Measurements from ENCODE around the gene CALN1. TPM values are rescaled to one million over a fixed set of nuclear protein-coding genes. Genes with fewer than 3 reads are reported as not detected.

Gene CALN1
- total RNA-seq, 1 donor from 2014 or later = 1.9 TPM

DNA sequence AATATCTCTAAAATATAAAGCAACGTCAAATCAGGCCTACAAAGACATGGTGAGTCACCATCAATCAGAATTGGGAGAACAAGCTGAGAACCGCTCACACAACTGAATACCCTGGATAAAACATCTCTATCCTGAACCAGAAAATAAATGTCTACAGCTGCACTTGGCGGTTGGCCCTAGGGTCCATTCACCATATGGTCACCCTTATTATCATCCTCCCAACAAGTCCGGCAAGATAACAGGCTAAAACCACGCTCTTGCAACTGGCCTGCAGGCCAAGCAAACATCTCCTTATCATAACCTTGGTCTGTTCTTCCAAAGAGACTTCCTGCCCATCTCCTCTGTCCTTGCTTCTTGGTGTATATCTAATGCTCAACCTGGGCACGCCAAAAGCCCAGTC, 310.7 kb downstream of the CALN1 start:
- Mint-ChIP-seq H3K9me3 (peaks cover 6% of the 10 kb centered on the region), H3K36me3 (no peaks in the 10 kb centered on the region), H3K27ac (no peak overlapping the region), H3K27me3 (peaks cover 6% of the 10 kb centered on the region), H3K4me3 (no peak overlapping the region), H3K4me1 (ENCODE audit: unreplicated experiment) (peaks cover 13% of the 10 kb centered on the region)
- TF ChIP-seq, protein P1, sequence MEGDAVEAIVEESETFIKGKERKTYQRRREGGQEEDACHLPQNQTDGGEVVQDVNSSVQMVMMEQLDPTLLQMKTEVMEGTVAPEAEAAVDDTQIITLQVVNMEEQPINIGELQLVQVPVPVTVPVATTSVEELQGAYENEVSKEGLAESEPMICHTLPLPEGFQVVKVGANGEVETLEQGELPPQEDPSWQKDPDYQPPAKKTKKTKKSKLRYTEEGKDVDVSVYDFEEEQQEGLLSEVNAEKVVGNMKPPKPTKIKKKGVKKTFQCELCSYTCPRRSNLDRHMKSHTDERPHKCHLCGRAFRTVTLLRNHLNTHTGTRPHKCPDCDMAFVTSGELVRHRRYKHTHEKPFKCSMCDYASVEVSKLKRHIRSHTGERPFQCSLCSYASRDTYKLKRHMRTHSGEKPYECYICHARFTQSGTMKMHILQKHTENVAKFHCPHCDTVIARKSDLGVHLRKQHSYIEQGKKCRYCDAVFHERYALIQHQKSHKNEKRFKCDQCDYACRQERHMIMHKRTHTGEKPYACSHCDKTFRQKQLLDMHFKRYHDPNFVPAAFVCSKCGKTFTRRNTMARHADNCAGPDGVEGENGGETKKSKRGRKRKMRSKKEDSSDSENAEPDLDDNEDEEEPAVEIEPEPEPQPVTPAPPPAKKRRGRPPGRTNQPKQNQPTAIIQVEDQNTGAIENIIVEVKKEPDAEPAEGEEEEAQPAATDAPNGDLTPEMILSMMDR (conservative IDR thresholded peaks at IDR 0.05) = no peak
- DNase-seq (ENCODE audit: extremely low spot score, unreplicated experiment) = no peak

DNA sequence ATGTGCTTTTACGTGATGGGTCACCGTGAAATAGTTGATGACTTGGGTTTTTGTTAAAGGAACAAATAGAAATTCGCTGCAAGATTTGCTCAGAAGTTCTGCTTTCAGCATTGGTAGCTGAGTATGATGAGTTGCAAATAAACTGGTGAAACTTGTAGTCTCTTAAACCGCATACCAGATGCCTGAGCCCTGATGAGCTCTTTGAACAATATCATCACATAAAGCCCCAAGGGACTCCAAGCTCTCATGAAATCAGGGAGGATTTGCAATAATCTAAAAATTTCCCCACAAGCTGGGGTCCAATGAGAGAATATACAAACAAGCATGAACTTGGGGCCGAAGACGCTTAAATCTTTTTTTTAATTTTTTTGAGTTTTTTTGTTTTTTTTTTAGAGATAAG, 312.4 kb downstream of the CALN1 start:
- Mint-ChIP-seq H3K36me3 (no peaks in the 10 kb centered on the region), H3K27me3 (peaks cover 3% of the 10 kb centered on the region), H3K27ac (no peak overlapping the region), H3K9me3 (peaks cover 6% of the 10 kb centered on the region), H3K4me1 (ENCODE audit: unreplicated experiment) (peaks cover 13% of the 10 kb centered on the region), H3K4me3 (no peak overlapping the region)
- TF ChIP-seq, protein P1 (conservative IDR thresholded peaks at IDR 0.05) = no peak
- DNase-seq (ENCODE audit: extremely low spot score, unreplicated experiment) = no peak

DNA sequence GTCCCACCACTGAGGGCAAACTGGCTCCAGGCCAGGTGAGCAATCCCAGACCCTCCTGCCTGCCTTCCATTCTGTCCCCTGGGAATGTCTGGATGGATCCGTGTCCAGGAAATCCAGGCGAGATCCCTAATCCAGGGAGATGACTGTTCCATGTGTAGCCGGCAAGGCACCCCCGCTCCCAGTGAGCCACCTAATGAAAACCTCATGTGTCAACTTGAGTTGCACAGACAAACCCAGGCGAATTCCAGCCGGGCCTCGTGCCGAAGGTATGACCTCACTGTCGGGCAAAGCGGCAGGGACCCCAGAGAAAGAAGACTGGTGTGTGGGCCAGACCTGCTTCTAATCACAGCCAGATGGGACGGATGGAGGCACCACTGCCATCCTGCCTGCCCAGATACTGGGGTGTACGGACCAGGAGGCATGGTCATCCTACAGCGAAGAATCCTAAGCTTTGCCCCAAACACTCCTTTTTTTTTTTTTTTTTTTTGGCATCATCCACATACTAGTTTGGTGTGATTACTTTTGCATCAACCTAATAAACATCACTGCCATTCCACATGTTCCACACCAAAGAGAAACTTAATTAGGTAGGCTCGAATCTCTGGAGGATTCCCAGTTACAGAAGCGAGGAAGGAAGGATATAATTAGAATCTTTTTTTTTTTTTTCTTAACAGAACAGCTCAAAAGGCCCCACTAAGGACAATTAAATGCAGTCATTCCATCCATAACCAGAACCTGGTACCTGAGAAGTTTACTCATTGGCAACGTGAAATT, 313.1 kb downstream of the CALN1 start:
- H3K4me1 Mint-ChIP-seq (ENCODE audit: unreplicated experiment) = peaks cover 13% of the 10 kb centered on the region
- H3K36me3 Mint-ChIP-seq = no peaks in the 10 kb centered on the region
- peak; percentile 79 for DNase-seq (ENCODE audit: extremely low spot score, unreplicated experiment)

DNA sequence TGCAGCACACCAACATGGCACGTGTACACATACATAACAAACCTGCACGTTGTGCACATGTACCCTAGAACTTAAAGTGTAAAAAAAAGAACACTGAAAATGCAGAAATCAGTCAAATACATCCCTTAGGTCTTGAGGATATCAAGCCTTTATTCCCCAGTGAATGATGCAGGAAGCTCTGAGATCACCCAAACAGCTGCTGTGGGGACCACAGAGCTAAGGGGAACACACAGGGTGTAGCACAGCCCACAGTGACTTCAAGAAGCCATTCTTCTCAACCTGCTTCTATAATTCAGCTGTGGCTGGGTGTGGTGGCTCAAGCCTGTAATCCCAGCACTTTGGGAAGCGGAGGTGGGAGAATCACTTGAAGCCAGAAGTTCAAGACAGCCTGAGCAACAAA, 314.9 kb downstream of the CALN1 start:
- TF ChIP-seq, protein P1 (conservative IDR thresholded peaks at IDR 0.05) = no peak
- Mint-ChIP-seq H3K27me3 (no peaks in the 10 kb centered on the region), H3K4me1 (ENCODE audit: unreplicated experiment) (peaks cover 13% of the 10 kb centered on the region), H3K4me3 (no peak overlapping the region), H3K9me3 (peaks cover 7% of the 10 kb centered on the region), H3K27ac (no peak overlapping the region), H3K36me3 (no peaks in the 10 kb centered on the region)
- peak; percentile 4 for DNase-seq (ENCODE audit: extremely low spot score, unreplicated experiment)

More for the DNA sequence above, 313.1 kb downstream of the CALN1 start:
- H3K27ac Mint-ChIP-seq = peak overlapping the region; percentile 29
- peaks cover 6% of the 10 kb centered on the region for H3K9me3 Mint-ChIP-seq
- peaks cover 3% of the 10 kb centered on the region for H3K27me3 Mint-ChIP-seq
- peak overlapping the region; percentile 69 for H3K4me3 Mint-ChIP-seq
- TF ChIP-seq, protein P1 (conservative IDR thresholded peaks at IDR 0.05) = no peak

DNA sequence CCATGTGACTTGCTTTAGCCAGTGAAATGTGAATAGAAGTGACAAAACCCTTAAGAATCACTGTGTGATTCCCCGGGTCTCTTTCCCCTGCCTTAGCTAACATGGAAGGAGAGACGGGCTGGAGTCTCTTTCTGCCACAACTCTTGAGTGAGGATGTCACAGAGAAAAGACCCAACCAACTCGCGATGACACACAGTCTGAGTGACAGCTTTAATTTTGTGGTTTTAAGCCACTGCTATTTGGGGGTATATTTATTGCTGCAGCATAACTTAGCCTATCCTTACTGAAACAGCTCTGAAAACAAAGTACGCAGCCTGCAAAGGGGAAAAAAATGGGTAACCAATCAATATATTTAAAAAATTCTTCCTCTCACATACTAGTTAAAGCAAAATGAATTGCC, 319.4 kb downstream of the CALN1 start:
- Mint-ChIP-seq H3K4me1 (ENCODE audit: unreplicated experiment) (no peaks in the 10 kb centered on the region), H3K36me3 (no peaks in the 10 kb centered on the region), H3K4me3 (no peak overlapping the region), H3K9me3 (peaks cover 7% of the 10 kb centered on the region), H3K27ac (no peak overlapping the region), H3K27me3 (no peaks in the 10 kb centered on the region)
- peak; percentile 16 for DNase-seq (ENCODE audit: extremely low spot score, unreplicated experiment)
- TF ChIP-seq, protein P1 (conservative IDR thresholded peaks at IDR 0.05) = no peak

Measured in type B pancreatic cell (in vitro differentiated cells).